GM04503 (cell line): Measurements from ENCODE around the gene RABGAP1L.

Source experiments
- DNase-seq: peaks from one replicate; pipeline ENCODE4 v3.0.0-alpha.2; 2012; ENCODE audit warnings: low read depth

RABGAP1L gene

DNA sequence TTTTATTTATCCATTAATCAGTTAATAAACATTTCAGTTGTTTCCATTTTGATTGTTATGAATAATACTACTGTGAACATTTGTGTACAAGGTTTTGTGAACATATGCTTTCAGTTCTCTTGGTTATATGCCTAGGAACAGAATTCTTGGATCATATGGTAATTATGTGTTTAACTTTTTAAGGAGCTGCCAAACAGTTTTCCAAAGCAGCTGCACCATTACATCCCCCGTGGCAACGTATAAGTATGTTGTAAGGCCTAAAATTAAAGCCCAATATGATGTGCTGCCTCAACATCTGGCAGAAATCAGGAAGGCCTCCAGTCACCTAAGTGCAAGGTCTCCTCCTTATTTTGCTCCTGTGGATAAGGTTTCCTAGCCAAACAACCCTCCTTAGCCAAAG is 604.9 kb downstream of the RABGAP1L start:
- no peak for DNase-seq

DNA sequence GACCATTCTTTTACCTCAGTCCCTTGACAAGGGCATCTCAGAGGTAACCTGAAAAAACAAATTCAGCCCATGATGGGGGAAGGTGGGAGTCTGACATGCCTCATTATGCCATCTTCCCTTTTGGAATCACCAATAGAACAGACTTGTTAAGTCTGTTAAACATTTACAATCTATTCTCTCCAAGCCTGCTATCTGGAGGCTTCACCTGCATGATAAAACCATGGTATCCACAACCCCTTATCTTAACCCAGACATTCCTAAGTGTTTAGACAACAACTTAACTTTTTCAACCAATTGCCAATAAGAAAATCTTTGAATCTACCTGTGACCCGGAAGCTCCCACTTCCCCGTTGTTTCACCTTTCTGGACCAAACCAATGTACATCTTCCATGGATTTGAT is 607.4 kb downstream of the RABGAP1L start:
- DNase-seq, result no peak

DNA sequence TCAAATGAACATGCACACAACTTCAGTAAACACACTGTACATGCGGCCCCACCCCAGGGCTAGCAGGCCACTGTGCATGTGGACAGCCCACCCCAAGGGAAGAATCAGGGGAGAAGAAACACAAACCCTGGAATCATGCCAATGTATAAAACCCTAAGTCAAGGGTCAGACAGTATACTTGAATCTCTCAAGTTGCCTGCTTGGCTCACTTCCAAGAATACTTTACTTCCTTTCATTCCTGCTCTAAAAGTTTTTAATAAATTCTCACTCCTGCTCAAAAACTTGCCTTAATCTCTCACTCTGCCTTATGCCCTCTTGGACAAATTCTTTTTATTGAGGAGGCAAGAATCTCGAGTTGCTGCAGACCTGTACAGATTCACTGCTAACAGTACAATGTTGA is 609.2 kb downstream of the RABGAP1L start:
- DNase-seq, result no peak

DNA sequence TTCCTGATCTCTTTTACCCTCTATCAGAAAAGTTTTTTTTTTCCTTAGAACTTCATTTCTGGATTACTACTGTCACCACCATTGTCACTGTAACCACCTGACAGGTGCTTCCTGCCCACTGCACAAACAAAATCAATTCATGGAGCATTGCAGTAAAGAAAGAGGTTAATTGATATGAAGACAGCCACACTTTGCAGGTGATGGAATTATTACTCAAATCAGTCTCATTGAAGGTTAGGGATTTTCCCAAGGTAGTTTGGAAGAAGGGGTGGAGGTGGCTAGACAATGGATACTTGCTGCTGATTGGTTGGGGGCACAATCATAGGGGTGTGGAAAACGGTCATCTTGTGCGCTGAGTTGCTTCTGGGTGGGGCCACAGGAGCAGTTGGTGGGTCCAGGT is 609.6 kb downstream of the RABGAP1L start:
- no peak for DNase-seq

DNA sequence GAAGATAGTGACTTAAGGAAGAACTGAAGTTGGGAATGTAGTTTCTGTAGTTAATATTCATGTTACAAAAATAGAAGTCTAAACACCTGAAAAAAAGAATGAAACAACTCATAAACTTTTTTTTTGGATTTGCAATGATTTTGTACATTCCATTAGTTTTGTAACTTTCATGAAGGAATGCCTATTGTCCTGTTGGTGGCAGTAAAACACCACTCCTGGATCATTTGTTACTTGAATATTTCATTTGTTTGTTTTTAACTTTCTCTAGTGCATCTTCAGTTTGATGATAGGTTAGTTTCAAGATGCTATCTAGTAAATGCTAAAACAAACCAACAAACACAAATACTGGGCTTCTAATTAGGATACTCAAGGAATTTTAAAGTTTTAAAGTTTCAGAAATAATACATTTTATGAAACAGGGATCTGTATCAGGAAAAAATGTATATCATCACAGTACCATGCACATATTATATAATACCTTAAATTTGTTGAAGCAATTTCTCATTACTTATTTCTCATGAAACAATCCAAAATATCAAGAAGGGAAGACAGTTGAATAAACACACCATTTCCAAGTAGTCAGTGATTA is 610.7 kb downstream of the RABGAP1L start:
- DNase-seq, result peak; percentile 20

DNA sequence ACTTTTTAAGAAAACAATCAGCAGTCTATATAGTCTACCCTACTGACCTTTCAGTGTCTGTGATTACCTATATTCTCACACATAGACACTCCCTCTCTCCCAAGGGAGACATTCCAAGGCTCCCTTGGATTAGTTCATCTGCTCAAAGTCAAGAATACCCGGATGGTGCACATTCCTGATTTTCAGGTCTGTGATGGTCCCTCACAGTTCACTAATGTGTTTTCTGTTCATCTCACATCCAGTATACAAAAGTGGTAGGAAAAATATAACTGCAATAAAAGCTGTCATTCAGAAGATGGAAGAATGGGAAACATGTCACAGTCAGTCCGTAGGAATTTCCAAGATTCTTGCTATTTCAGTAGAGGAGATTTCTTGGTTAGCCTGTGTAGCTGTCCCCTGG is 616.3 kb downstream of the RABGAP1L start:
- peak; percentile 36 for DNase-seq

GRCh38 chr1:174777262-174777661 is 617.9 kb downstream of the RABGAP1L start:
- no peak for DNase-seq

- DNase-seq, result no peak
Observed at GRCh38 chr1:174785510-174785909, 626.2 kb downstream of the RABGAP1L start.

DNA sequence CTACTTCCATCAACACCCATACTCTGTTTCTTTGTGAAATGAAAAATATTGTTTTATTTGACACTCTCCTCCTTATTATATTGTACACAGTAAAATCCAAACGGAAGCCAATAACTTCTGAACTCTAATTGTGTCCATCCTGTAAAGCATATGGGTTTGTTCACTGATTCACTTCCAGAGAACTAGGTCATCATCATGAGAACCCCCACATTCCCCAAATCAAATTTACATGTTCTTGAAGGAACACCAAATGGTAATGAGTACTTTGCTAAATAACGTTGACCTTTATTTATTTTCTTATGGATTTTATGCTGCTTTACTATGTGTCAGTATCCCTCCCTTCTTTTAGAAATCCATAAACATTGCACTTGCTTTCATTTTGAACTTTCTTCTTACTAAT is 627.0 kb downstream of the RABGAP1L start:
- DNase-seq, result no peak

- no peak for DNase-seq
Observed at GRCh38 chr1:174786760-174787159, 627.4 kb downstream of the RABGAP1L start.

GRCh38 chr1:174788981-174789380 is 629.7 kb downstream of the RABGAP1L start:
- DNase-seq, result peak; percentile 80

DNA sequence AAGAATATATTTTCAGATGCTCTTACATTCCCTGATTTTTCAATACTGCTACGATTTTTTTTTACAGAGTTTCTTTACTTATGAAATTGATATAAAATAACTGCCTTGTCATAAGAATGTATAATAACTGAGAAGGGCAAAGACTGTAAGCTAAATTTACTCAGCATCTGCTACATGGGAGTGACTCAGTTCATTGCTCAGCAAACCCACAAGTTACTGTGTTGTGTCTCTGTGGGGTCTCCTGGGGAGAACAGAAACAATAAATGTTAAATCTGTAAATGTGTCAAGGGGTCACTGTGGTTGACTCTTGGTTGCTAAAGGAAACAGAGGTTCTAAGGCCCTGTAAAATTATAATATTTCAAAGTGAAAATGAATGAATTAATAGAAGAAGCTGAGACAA is 630.1 kb downstream of the RABGAP1L start:
- DNase-seq, result peak; percentile 76

DNA sequence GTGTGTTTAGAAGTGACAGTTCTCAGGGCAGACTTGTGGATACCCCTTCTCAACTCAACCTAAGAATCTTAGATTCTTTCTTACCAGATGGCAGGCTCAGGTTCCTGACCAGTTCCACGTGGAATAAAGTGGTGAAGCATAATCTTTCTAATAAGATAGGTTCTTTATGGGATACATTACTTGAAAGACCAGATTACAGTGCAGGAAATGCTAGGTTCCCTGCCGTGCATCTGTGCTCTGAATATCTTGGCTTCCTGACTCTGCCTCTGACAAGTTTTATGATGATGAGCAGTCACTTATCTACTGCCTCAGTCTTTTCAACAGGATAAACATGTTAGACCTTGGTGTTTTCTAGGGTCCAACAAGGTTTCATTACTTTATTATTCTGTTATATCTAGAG is 632.5 kb downstream of the RABGAP1L start:
- DNase-seq, result no peak

- DNase-seq, result no peak
Observed at GRCh38 chr1:174794861-174795260, 635.5 kb downstream of the RABGAP1L start.

DNA sequence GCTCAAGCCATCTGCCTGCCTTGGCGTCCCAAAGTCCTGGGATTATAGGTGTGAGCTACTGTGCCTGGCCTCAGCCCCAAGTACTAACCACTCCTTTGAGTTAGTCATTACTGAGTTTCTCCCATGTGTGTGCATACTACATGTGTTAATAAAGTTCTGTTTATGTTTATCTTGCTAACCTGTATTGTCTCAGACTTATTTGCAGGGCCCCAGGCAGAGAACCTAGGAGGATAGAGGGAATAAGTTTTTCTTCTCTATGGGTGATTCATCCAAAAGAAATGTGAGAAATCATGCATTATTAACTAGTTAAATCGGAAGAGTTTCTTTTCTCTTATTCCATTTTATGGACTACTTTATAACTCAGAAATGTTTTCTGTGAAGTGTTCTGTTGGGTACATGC is 636.5 kb downstream of the RABGAP1L start:
- no peak for DNase-seq

DNA sequence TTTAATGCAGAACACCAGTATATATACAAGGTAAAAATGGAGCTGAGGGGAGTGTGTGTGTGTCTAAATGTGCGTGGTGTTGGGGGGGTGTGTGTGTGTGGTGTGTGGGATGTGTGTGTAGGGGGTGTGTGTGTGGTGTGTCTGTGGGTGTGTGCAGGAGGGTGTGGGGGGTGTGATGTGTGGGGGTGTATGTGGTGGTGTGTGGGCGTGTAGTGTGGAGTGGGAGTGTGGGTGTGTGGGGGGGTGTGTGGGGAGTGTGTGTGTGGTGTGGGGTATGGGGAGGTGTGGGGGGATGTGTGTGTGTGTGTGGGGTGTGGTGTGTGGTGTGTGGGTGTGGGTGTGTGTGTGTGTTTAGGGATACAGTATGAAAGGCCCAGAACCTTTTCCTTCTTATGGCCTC is 638.1 kb downstream of the RABGAP1L start:
- DNase-seq, result no peak

DNA sequence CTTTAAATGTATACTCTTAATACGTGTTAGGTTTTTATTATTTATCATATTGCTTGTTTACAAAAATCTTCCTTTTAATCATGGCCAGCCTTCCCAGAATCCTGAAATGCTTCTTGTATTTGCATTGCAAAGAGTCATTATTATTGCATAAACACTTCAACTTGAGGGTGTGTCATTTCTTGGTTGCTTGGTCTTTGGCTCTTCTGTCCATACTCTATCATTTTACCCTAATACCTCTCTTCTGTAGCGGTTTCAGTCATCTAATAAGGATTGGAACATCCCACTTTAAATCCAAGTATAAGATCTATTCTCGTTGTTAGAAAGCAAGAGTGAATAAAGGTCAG is 639.8 kb downstream of the RABGAP1L start:
- DNase-seq, result no peak

GRCh38 chr1:174800216-174800851 is 641.0 kb downstream of the RABGAP1L start:
- DNase-seq, result no peak

- DNase-seq, result no peak
Observed at GRCh38 chr1:174800876-174801275, 641.6 kb downstream of the RABGAP1L start.

GRCh38 chr1:174809755-174810280 is 650.5 kb downstream of the RABGAP1L start:
- DNase-seq, result no peak

DNA sequence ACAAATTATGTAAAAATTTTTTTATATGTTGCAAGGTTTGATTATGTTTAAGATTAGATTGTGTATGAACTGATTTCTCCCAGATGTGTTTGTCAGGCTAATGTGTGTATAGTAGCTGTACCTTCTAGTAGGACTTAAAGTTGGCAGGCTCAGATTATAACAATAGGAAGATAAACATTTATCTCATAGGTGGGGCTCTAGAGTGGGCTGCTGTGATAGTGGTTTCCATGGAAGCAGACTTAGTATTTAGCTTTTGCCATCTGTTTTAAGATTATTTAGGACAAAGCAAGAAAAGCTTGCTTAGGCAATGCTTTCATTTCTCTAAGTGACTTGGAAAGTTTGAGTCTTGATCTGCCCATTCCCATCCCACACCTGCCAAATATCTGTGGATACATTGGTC is 652.7 kb downstream of the RABGAP1L start:
- DNase-seq, result no peak

DNA sequence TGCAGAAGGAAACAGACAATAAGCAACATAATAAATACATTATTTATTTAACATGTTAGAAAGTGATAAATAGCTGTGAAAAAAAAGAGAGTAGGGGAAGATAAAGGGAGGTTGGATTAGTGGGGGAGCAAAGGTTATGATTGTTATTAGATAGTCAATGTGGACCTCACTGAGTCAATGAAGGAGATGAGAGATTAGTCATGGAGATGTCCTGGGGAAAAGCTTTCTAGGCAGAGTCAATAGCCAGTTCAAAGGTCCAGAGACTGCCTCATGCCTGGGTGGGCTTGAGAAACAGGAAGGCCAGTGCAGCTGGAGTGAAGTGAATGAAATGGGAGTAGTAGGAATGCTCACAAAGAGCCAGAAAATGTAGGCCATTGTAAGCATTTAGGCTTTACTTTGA is 653.3 kb downstream of the RABGAP1L start:
- no peak for DNase-seq

GRCh38 chr1:174815036-174815435 is 655.7 kb downstream of the RABGAP1L start:
- no peak for DNase-seq

GRCh38 chr1:174815474-174815908 is 656.2 kb downstream of the RABGAP1L start:
- no peak for DNase-seq
